GM23248 (cell line): ENCODE data around the gene TEAD1.

Source experiments
- EZH2 ChIP-seq: fragments of 200-600 bp; sonication (generic); IDR thresholded peaks from 2 replicates; pipeline ENCODE4 v1.6.1; 2018; ENCODE audit warnings: antibody characterized with exemption, mild to moderate bottlenecking; ENCODE audit not compliant: insufficient read depth, poor library complexity, severe bottlenecking
- EZH2phosphoT487 ChIP-seq: fragments of 200-600 bp; sonication (generic); IDR thresholded peaks from 2 replicates; pipeline ENCODE4 v1.6.1; 2018; ENCODE audit warnings: antibody characterized with exemption, moderate library complexity, mild to moderate bottlenecking, low read depth; ENCODE audit not compliant: insufficient read depth

DNA sequence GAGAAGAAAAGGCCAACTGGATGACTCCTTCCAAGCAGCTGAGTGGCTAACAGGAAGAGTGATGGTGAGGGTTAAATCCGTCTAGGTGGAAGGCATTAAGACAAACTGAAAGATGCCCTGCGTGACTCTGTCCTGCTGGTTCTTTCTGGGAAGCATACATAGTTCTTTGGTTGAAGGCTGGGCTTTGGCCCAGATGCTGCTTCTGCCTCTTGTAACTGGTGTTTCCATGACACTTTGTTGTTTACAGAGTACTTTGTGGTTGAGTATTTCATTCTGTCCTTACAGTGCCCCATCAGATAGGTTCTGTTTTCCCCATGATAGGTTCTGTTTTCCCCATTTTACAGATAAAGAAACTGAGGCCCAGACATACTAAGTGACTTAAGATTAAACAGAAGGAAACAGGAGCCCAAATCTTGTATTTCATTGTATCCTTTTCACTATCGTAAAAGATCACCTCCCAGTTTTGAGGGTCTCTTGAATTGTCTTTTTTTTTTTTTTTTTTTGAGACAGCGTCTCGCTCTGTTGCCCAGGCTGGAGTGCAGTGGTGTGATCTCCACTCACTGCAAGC lies 210.6 kb downstream of the TEAD1 start:
- TF ChIP-seq EZH2, result no peak
- no peak for TF ChIP-seq EZH2phosphoT487
